Activated T-helper 1 cell treated with Interleukin-2 at 50 U/mL for 16 hours (primary cell): Measurements from ENCODE around the gene ATP7B.

Experiments used
- DNase-seq: peaks from one replicate; pipeline ENCODE4 v3.0.0-alpha.2; 2020; ENCODE audit warnings: low read depth

The ATP7B gene

GRCh38 chr13:51978796-51979556 is 32.3 kb downstream of the ATP7B start:
- DNase-seq = no peak

- no peak for DNase-seq
Observed at GRCh38 chr13:51977625-51978024, 33.6 kb downstream of the ATP7B start.

- no peak for DNase-seq
Observed at GRCh38 chr13:51976890-51977289, 34.4 kb downstream of the ATP7B start.

DNA sequence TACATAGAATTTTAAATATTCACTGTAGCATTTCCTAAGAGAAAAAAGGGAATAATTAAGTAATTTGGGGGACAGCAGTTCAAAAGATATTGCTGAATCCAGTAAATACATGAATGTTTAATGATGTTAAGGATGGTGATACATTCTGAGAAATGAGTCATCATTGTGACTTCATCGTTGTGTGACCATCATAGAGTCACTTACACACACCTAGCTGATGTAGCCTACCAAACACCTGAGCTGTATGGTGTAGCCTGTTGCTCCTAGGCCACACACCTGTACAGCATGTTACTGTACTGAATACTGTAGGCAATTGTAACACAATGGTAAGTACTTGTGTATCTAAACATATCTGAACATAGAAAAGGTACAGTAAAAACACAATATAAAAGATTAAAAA is 34.8 kb downstream of the ATP7B start:
- no peak for DNase-seq

- DNase-seq = no peak
Observed at GRCh38 chr13:51974482-51974881, 36.8 kb downstream of the ATP7B start.

DNA sequence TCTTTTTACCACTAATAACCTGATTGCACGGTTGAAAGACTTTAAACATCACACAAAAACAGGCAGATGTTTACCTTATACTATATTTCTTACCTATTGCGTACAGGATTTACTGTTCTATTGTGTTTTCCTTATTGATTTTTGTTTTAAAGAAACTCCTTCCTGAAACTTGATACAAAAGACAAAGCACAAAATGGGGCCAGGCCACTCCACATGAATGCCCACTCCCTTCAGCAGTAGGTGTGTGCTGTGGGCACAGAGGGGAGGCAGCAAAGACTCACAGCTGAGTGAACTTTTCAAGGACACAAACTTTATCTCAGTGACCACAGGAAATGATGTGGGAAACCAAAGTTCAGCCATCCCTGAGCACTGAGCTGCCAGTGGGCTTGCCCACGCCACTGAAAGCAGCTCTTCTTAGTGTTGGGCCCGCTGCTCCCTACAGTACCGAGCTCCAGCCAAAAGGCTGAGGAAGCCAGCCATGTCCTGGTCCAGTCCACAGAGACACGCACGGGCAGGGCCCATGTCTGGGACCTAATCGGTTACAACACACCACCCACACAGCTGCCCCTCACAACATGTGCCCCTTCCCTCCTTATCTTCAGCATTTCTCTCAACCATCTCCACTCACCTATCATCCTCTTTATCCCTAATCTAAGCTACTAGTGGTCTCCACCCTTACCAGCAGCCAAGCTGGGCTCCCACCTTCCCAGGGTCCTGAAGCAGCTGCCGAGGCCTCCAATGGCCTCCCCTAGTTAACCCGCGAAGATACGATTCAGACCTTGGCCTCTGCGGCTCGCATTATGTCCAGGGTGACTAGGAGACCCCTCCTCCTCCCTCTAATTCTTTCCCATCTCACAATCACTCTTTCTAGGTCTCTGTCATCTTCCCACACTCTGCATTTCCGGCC is 39.5 kb downstream of the ATP7B start:
- DNase-seq = no peak

- DNase-seq = no peak
Observed at GRCh38 chr13:51970349-51970748, 40.9 kb downstream of the ATP7B start.

GRCh38 chr13:51967482-51968446 is 43.5 kb downstream of the ATP7B start:
- DNase-seq = no peak

- DNase-seq = no peak
Observed at GRCh38 chr13:51966186-51966585, 45.1 kb downstream of the ATP7B start.

DNA sequence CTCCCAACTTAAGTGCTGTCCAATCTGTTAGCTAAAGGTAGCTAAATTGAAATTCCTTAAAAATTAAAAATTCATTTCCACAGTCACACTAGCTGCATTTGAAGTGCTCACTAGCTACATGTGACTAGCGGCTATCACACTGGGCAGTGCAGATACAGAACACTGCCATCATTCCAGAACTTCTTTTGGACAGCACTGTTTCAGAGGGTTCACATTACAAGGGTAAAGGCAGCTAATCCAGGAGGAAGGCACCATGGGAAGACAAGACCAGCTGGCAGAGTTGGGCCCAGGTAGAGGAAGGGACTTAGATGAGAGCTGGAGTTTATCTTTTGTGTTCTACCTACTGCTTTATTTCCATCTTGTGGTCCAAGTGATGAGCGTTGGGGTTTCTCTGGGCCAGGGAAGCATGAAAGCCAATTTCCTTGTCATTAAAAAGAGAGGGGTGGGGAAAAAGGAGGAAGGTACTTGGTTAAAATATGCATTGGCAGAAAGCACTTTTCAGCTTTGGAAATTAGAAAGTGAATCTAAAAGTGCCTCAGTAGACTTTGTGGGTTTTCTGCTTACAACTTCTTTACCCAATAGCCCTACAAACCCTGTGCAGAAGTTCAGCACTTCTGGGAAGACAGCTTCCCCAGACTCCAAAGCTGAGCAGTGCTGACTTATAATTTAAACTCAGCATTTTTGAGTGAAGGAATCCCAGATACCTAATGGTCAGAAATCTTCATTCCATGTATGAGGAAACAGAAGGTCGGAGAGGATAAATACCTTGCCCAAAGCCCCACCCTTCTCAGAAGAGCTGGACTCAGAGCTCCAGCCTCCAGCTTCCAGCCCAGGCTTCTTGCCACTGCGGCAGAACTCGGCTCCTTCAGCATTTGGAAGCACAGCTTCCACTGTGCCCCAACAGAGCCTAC is 49.5 kb downstream of the ATP7B start:
- DNase-seq = no peak

GRCh38 chr13:51960766-51961165 is 50.5 kb downstream of the ATP7B start:
- DNase-seq = no peak

DNA sequence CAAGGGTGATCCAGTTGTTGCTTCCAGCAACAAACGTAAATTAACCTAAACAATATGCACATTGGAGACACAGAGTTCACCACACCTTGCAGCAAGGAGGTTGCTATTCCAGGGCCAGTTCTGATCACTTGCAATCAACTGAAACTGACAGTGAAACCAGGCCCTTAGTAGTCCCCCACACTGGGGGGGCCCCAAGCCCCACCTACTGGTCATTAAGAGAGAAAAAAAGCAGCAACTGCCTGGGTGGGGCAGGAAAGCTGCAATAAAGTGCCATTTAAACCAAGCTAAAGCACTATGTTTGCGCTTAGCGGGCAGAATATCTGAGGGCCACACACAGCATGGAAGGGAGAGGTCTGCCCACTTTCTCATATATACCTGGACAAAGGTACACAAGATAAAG is 51.5 kb downstream of the ATP7B start:
- no peak for DNase-seq

- no peak for DNase-seq
Observed at GRCh38 chr13:51958217-51958547, 53.1 kb downstream of the ATP7B start.

- no peak for DNase-seq
Observed at GRCh38 chr13:51957377-51958216, 53.7 kb downstream of the ATP7B start.

- no peak for DNase-seq
Observed at GRCh38 chr13:51956717-51957116, 54.5 kb downstream of the ATP7B start.

DNA sequence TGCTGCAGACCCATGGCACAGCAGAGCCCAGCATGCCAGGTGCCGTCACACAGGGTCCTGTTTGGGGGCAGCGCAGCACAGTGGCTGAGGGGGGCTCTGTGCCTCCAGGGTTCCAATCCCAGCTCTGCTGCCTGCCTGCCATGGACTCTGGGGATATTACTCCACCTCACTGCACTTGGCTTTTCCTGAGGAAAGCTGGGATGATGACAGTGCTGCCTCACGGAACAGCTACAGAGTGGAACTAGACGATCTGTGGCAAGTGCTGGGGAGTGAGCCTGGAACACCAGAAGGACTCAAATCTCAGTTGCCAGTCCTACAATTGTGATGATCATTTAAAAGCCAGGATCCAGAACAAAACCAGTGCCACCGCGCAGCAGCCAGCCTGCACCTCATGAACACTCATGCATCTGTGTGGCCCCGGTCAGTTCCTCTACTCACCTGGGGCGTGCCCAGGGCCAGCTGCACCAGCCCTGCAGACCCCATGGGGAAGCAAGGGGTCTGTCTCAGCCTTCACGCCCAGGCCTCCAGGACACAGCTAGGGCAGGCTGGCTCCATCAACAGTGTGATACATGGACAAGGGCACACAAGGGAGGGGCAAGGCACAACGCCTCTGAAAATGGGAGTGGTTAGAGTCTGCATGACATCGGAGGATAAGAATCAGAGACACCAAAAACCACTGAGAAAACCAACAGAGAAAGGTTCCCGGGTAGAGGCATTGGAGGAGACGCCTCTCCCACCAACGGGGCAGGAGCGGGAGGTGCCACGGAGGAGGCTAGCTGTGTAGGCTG is 55.2 kb downstream of the ATP7B start:
- no peak for DNase-seq

- DNase-seq = no peak
Observed at GRCh38 chr13:51955281-51955771, 55.9 kb downstream of the ATP7B start.

DNA sequence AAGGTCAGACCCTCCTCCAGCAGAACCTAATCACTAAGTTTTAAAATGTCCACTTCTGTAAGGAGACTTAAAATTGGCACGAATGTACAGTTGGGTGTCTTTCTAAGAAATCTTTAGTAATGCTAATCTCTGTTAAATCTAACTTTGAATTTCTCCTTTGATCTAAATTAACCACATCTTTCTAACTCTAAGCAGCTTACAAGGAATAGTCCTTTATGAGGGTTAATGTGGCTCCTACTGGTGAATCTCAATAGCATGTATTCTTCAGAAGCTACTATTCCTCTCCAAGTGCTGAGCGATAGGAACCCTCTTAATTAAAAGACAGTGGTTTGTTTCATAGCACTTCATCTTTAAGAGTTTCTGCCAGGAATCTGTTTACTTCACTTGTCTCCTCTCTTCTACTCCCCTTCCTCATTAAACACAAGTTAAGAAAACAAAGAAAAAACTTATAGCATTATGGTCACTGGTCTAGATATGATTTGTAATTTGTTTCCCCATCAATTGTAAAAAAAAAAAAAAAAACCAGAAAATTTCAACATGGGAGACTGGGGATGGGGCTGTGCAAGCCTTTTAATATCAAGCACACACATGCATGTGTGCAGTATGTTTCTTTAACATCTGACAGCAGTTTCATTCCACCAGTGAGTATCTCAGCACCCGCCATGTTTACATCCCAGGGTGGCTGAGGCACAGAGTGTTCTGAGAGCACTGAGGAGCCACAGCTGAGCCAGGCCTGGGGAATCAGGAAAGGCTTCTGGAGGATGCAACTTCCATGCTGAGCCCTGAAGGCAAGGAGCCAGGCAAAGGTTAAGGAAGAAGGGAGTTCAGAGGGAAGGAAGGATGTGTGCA is 57.7 kb downstream of the ATP7B start:
- no peak for DNase-seq
